DND-41 (cell line): ENCODE results near the gene OLAH.
"Not testable (repeated sequence)": the region's sequence is repeated elsewhere in the genome, so short reads cannot be mapped to it uniquely, and the experiment has no call there.

Experiments
- CTCF ChIP-seq: IDR thresholded peaks from 2 replicates; pipeline ENCODE4 v1.5.1; 2012; ENCODE audit warnings: borderline replicate concordance, low read length, moderate library complexity, mild to moderate bottlenecking; ENCODE audit not compliant: poor library complexity, severe bottlenecking; ENCODE audit errors: extremely low read depth
- EZH2 ChIP-seq: IDR thresholded peaks from 3 replicates; pipeline ENCODE4 v1.6.1; 2012; ENCODE audit warnings: borderline replicate concordance, low read depth, mild to moderate bottlenecking, moderate library complexity, low read length, inconsistent platforms; ENCODE audit not compliant: severe bottlenecking

- not testable (repeated sequence) for TF ChIP-seq CTCF, EZH2
These were observed 20.7 kb upstream of the OLAH start for GRCh38 chr10:15023079-15023478.
